Measurements from ENCODE around the gene CFAP54. TPM values are rescaled to one million over a fixed set of nuclear protein-coding genes. Genes with fewer than 3 reads are reported as not detected.
"Not testable (repeated sequence)": the region's sequence is repeated elsewhere in the genome, so short reads cannot be mapped to it uniquely, and the experiment has no call there.

The CFAP54 gene
- total RNA-seq, 1 experiment from 2014 or later, result 0.64 TPM

- intact Hi-C loops (cut with micrococcal nuclease; ENCODE audit: unreplicated experiment); CTCF ChIA-PET; H3K4me1 ChIP-seq (ENCODE audit: control insufficient read depth, insufficient read depth, low read length); H3K4me3 ChIP-seq (ENCODE audit: low read depth in 2 of 2, low read length in 2 of 2); BruUV-seq (replicated peaks); DNase-seq (ENCODE audit: low read depth, low spot score); H3K36me3 ChIP-seq (ENCODE audit: control insufficient read depth, insufficient read depth, low read length); H3K27ac ChIP-seq (ENCODE audit: low read length); ATAC-seq; POLR2A ChIA-PET; H3K9me3 ChIP-seq (ENCODE audit: control insufficient read depth, insufficient read depth, low read depth, low read length); in situ Hi-C loops (cut with HindIII; ENCODE audit: low pct_unique_long_range_greater_than_20kb, low sequenced_read_pairs): not testable (repeated sequence)
- H3K27me3 ChIP-seq (ENCODE audit: control insufficient read depth, insufficient read depth, low read length), result 0 out of 2 replicates have a peak, but pooled peaks cover 11% of the 10 kb centered on the region
These were observed 186.1 kb downstream of the CFAP54 start for GRCh38 chr12:96675519-96675918.

GRCh38 chr12:96677363-96677762, 188.0 kb downstream of the CFAP54 start:
- ChIA-PET POLR2A (no interaction called here), CTCF (no interaction called here)
- Histone ChIP-seq H3K4me3 (ENCODE audit: low read depth in 2 of 2, low read length in 2 of 2) (no peak overlapping the region), H3K4me1 (ENCODE audit: control insufficient read depth, insufficient read depth, low read length) (no peaks in the 10 kb centered on the region), H3K27me3 (ENCODE audit: control insufficient read depth, insufficient read depth, low read length) (0 out of 2 replicates have a peak, but pooled peaks cover 11% of the 10 kb centered on the region), H3K9me3 (ENCODE audit: control insufficient read depth, insufficient read depth, low read depth, low read length) (no peaks in the 10 kb centered on the region), H3K36me3 (ENCODE audit: control insufficient read depth, insufficient read depth, low read length) (no peaks in the 10 kb centered on the region), H3K27ac (ENCODE audit: low read length) (no peak overlapping the region)
- in situ Hi-C loops (cut with HindIII; ENCODE audit: low pct_unique_long_range_greater_than_20kb, low sequenced_read_pairs) (no loop called here), intact Hi-C loops (cut with micrococcal nuclease; ENCODE audit: unreplicated experiment) (no loop called here)
- DNase-seq (ENCODE audit: low read depth, low spot score) (no peak), ATAC-seq (no peak)
- TF ChIP-seq SIN3A (IDR thresholded peaks at IDR 0.05; ENCODE audit: borderline replicate concordance, insufficient read depth, low read depth, low read length) (no peak), TCF7L2 (IDR thresholded peaks at IDR 0.05; ENCODE audit: low read depth, low read length) (no peak), CTCF (IDR thresholded peaks at IDR 0.05) (no peak)
- BruUV-seq (replicated peaks), result no TSS peak

- H3K27ac ChIP-seq (ENCODE audit: low read length), result no peak overlapping the region
- H3K36me3 ChIP-seq (ENCODE audit: control insufficient read depth, insufficient read depth, low read length), result no peaks in the 10 kb centered on the region
- intact Hi-C loops (cut with micrococcal nuclease; ENCODE audit: unreplicated experiment) (no loop called here), in situ Hi-C loops (cut with HindIII; ENCODE audit: low pct_unique_long_range_greater_than_20kb, low sequenced_read_pairs) (no loop called here)
- TF ChIP-seq SIN3A (IDR thresholded peaks at IDR 0.05; ENCODE audit: borderline replicate concordance, insufficient read depth, low read depth, low read length) (no peak), POLR2AphosphoS5 (IDR thresholded peaks at IDR 0.05; ENCODE audit: low read depth, low read length) (no peak), TCF7L2 (IDR thresholded peaks at IDR 0.05; ENCODE audit: low read depth, low read length) (no peak), CTCF (IDR thresholded peaks at IDR 0.05) (no peak), REST (IDR thresholded peaks at IDR 0.05; ENCODE audit: insufficient read depth in 1 of 2, low read depth in 2 of 2, low read length in 1 of 2) (no peak)
- CTCF ChIA-PET, result no interaction called here
- H3K4me3 ChIP-seq (ENCODE audit: low read depth in 2 of 2, low read length in 2 of 2), result no peak overlapping the region
- H3K9me3 ChIP-seq (ENCODE audit: control insufficient read depth, insufficient read depth, low read depth, low read length), result no peaks in the 10 kb centered on the region
- H3K27me3 ChIP-seq (ENCODE audit: control insufficient read depth, insufficient read depth, low read length), result peaks cover 5% of the 10 kb centered on the region; the same call in 1 of the 2 replicates
- H3K4me1 ChIP-seq (ENCODE audit: control insufficient read depth, insufficient read depth, low read length), result no peaks in the 10 kb centered on the region
- POLR2A ChIA-PET, result no interaction called here
- ATAC-seq (no peak), DNase-seq (ENCODE audit: low read depth, low spot score) (no peak)
- no TSS peak for BruUV-seq (replicated peaks)
These were observed 198.3 kb downstream of the CFAP54 start for GRCh38 chr12:96687719-96688118.
